Right cardiac atrium (tissue), 5 donors: Measurements from ENCODE around the gene KISS1R. TPM values are rescaled to one million over a fixed set of nuclear protein-coding genes. Genes with fewer than 3 reads are reported as not detected.
"Not testable (repeated sequence)": the region's sequence is repeated elsewhere in the genome, so short reads cannot be mapped to it uniquely, and the experiment has no call there.

Experiments used
- ATAC-seq, 2 donors: fragments of 200-7000 bp; cut with Tn5 transposase; one replicate each; pipeline versions ENCODE4 v1.8.0 to v1.9.1; 2020; ENCODE audit warnings: moderate library complexity in 2 of 2, mild to moderate bottlenecking in 1 of 2
- DNase-seq, 3 donors: peaks; one replicate each; pipeline ENCODE4 v3.0.0-alpha.2; 2020
- H3K27ac ChIP-seq: one replicate; pipeline ENCODE4 v1.5.1; 2013; ENCODE audit warnings: mild to moderate bottlenecking, low read length, control low read depth, moderate library complexity
- H3K27me3 ChIP-seq: one replicate; pipeline ENCODE4 v1.6.1; 2013; ENCODE audit not compliant: control insufficient read depth, insufficient read depth
- H3K4me1 ChIP-seq: one replicate; pipeline ENCODE4 v1.6.1; 2013; ENCODE audit warnings: low read length; ENCODE audit not compliant: control insufficient read depth, insufficient read depth
- H3K4me3 ChIP-seq: one replicate; pipeline ENCODE4 v1.5.1; 2013; ENCODE audit warnings: low read length, control low read depth
- H3K9me3 ChIP-seq: one replicate; pipeline ENCODE4 v1.6.1; 2013; ENCODE audit warnings: low read length; ENCODE audit not compliant: control insufficient read depth
- WGBS: extraction: QIAGEN DNeasy Blood & Tissue Kit; methylation state at CpG from one replicate; pipeline ENCODE4 v1.1.7; 2013; 5-methylcytosine and 5-hydroxymethylcytosine counted together
- intact Hi-C, 4 donors: fragments of 100-400 bp; cut with DNase I; formaldehyde crosslinking; loops; one replicate each; pipeline versions ENCODE4 v1.11.0 to v1.14.0; 2022 to 2023
- polyA plus RNA-seq: library from polyadenylated mRNA; stranded (reverse); fragments of 200-250 nt; gene quantifications from one replicate; pipeline ENCODE4 v1.2.3, GENCODE V29; 2013
- total RNA-seq, 4 donors: library from RNA; stranded (reverse); fragmentation: NEBNext Ultra II Directional; extraction: Animal tissue kit (Norgen Biotek cat#: 25700); gene quantifications; one replicate each; pipeline ENCODE4 v1.2.1, GENCODE V29; 2021
- donor health status: healthy with polysubstance abuse.
- donor health status: DM: no; HTN: yes; CAD: no.
- donor health status: DM: no; HTN: no; CAD: no.
- donor health status: DM: no; HTN: yes; CAD: no; lungs with severe emphysema.
- donor health status: DM: yes; HTN: yes; CAD: no.

KISS1R gene
- total and polyA plus RNA-seq, 5 donors: not detected

- intact Hi-C loops: loop anchor here in 1 of 4 donors (2.0 kb wide), 1 partner anchor 42 kb away; no protein-coding TSS in a partner anchor
Observed at GRCh38 chr19:873084-873483, 44.0 kb upstream of the KISS1R start.

GRCh38 chr19:873561-874041 lies 43.5 kb upstream of the KISS1R start:
- Histone ChIP-seq H3K9me3 (no peaks in the 10 kb centered on the region), H3K27ac (no peak overlapping the region), H3K4me1 (no peaks in the 10 kb centered on the region), H3K27me3 (no peaks in the 10 kb centered on the region), H3K4me3 (no peak overlapping the region)
- WGBS: 96% methylated on average over 22 of the region's 22 CpGs
- ATAC-seq (no peak), DNase-seq (peak in 2 of 3 donors; percentile 15 to 63)
- intact Hi-C loops: loop anchor here in 1 of 4 donors (2.0 kb wide), 1 partner anchor 41 kb away; no protein-coding TSS in a partner anchor

More at GRCh38 chr19:873084-873483, 44.0 kb upstream of the KISS1R start:
- no peaks in the 10 kb centered on the region for H3K27me3 ChIP-seq
- H3K9me3 ChIP-seq: no peaks in the 10 kb centered on the region
- peak in 1 of 3 donors; percentile 82 for DNase-seq
- H3K4me3 ChIP-seq: no peak overlapping the region
- H3K4me1 ChIP-seq: no peaks in the 10 kb centered on the region
- H3K27ac ChIP-seq: no peak overlapping the region
- ATAC-seq: peak in 1 of 2 donors; percentile 7
- WGBS: 91% methylated on average over 13 of the region's 13 CpGs

GRCh38 chr19:875265-875879 lies 41.8 kb upstream of the KISS1R start:
- intact Hi-C loops: no loop called here
- DNase-seq (peak in 1 of 3 donors; percentile 11), ATAC-seq (no peak)
- Histone ChIP-seq H3K4me1 (no peaks in the 10 kb centered on the region), H3K9me3 (no peaks in the 10 kb centered on the region), H3K27me3 (no peaks in the 10 kb centered on the region), H3K27ac (no peak overlapping the region), H3K4me3 (no peak overlapping the region)
- WGBS: 92% methylated on average over 28 of the region's 28 CpGs

- no peaks in the 10 kb centered on the region for H3K4me1 ChIP-seq
- intact Hi-C loops: no loop called here
- DNase-seq (no peak), ATAC-seq (no peak)
- H3K9me3 ChIP-seq: no peaks in the 10 kb centered on the region
- H3K27me3 ChIP-seq: no peaks in the 10 kb centered on the region
- no peak overlapping the region for H3K4me3 ChIP-seq
- no peak overlapping the region for H3K27ac ChIP-seq
- 76% methylated on average over 18 of the region's 18 CpGs for WGBS
Observed at GRCh38 chr19:876089-876488, 41.0 kb upstream of the KISS1R start.

- H3K27ac ChIP-seq: no peak overlapping the region
- H3K9me3 ChIP-seq: no peaks in the 10 kb centered on the region
- 94% methylated on average over 29 of the region's 29 CpGs for WGBS
- peak in 1 of 3 donors; percentile 12 for DNase-seq
- no peaks in the 10 kb centered on the region for H3K4me1 ChIP-seq
- H3K4me3 ChIP-seq: no peak overlapping the region
- H3K27me3 ChIP-seq: no peaks in the 10 kb centered on the region
- no peak for ATAC-seq
- intact Hi-C loops: no loop called here
Observed at GRCh38 chr19:876780-877314, 40.3 kb upstream of the KISS1R start.

GRCh38 chr19:877992-878660 lies 39.0 kb upstream of the KISS1R start:
- DNase-seq, ATAC-seq, H3K27ac ChIP-seq, H3K27me3 ChIP-seq, H3K4me1 ChIP-seq, H3K4me3 ChIP-seq, intact Hi-C loops, H3K9me3 ChIP-seq: not testable (repeated sequence)
- 92% methylated on average over 23 of the region's 23 CpGs for WGBS

GRCh38 chr19:878751-879561 lies 38.2 kb upstream of the KISS1R start:
- peak in 1 of 3 donors; percentile 51 for DNase-seq
- 90% methylated on average over 24 of the region's 24 CpGs for WGBS
- ATAC-seq, H3K4me1 ChIP-seq, H3K9me3 ChIP-seq, H3K27ac ChIP-seq, H3K27me3 ChIP-seq, intact Hi-C loops, H3K4me3 ChIP-seq: not testable (repeated sequence)

GRCh38 chr19:879711-880438 lies 37.3 kb upstream of the KISS1R start:
- H3K4me3 ChIP-seq: no peak overlapping the region
- 88% methylated on average over 37 of the region's 37 CpGs for WGBS
- ATAC-seq: no peak
- DNase-seq: peak in 1 of 3 donors; percentile 50
- H3K9me3 ChIP-seq: no peaks in the 10 kb centered on the region
- intact Hi-C loops: no loop called here
- no peaks in the 10 kb centered on the region for H3K4me1 ChIP-seq
- H3K27ac ChIP-seq: no peak overlapping the region
- no peaks in the 10 kb centered on the region for H3K27me3 ChIP-seq

GRCh38 chr19:881385-882071 lies 35.6 kb upstream of the KISS1R start:
- no peak for ATAC-seq
- Histone ChIP-seq H3K9me3 (no peaks in the 10 kb centered on the region), H3K4me3 (no peak overlapping the region), H3K27me3 (no peaks in the 10 kb centered on the region), H3K4me1 (no peaks in the 10 kb centered on the region), H3K27ac (no peak overlapping the region)
- intact Hi-C loops: no loop called here
- DNase-seq: no peak
- WGBS: 97% methylated on average over 34 of the region's 34 CpGs
